Measurements from ENCODE around the gene FER.
A peak's percentile ranks its signal among the peaks of the same experiment; 100 is the strongest.
"Not testable (repeated sequence)": the region's sequence is repeated elsewhere in the genome, so short reads cannot be mapped to it uniquely, and the experiment has no call there.

Gene FER

GRCh38 chr5:108748401-108749127 lies 867 bp downstream of the FER start:
- DNase-seq, result peak; percentile 98

DNA sequence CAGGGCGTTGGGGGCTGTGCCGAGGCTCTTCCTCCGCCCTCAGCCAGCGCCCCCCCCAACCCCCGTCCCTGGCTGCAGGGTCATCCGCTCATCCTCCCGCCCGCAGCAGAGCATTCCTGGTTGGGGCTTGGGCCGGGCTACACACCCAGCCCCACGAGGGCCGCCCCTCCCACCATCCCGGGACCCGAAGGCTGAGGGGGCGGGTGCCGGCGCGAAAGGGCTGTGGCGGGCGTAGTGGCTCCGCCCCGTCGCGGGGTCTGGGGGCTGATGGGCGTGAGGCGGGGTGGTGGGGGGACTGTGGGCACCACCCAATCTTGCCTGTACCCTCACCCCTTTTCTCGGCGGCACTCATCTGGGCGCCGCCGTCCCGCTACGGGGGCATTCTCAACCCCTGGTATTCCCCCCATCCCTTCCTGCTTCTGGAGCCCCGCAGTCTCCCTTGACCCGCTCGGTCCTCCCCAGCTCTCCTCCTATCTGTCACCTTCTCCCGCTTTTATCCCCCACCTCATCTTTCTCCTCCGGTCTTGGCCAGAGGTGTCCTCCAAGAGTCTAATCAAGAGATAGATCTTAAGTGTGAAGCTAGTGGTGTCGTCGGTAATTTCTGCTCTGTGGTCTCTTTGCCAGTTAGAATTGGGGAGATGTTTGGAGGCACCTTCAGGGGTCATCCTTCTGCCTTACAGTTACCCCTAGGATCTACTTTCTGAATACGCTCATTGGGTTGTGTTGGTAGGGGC lies 1.6 kb downstream of the FER start:
- peak; percentile 34 for DNase-seq

GRCh38 chr5:108753331-108753730 lies 5.6 kb downstream of the FER start:
- DNase-seq, result no peak

DNA sequence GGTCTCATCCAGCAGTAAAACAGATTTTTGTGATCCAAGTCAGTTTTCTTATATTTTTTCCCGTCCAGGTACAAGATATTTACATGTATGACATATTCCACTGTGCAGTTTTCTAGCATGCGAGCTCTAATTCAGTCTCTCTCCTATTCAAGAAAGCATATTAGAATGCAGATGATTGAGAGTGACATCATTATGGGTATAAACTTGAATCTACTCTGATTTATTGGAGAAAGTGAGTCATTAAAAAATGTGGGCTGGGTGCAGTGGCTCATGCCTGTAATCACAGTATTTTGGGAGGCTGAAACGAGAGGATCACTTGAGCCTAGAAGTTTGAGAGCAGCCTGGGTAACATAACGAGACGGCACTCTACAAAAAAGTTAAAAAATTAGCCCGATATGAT lies 6.2 kb downstream of the FER start:
- no peak for DNase-seq

DNA sequence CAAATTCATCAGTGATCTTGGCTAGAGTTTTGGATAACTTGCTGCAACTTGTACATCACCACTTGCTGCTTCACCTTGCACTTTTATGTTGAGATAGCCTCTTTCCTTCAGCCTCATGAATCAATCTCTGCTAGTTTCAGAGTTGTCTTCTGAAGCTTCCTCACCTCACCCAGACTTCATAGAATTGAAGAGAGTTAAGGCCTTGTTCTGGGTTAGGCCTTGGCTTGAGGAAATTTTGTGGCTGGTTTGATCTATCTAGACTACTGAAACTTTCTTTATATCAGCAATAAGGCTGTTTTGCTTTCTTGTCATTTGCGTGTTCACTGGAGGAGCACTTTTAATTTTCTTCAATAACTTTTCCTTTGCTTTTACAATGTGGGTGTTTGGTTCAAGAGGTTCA lies 12.8 kb downstream of the FER start:
- DNase-seq, result no peak

GRCh38 chr5:108762660-108763059 lies 15.0 kb downstream of the FER start:
- peak; percentile 41 for DNase-seq

DNA sequence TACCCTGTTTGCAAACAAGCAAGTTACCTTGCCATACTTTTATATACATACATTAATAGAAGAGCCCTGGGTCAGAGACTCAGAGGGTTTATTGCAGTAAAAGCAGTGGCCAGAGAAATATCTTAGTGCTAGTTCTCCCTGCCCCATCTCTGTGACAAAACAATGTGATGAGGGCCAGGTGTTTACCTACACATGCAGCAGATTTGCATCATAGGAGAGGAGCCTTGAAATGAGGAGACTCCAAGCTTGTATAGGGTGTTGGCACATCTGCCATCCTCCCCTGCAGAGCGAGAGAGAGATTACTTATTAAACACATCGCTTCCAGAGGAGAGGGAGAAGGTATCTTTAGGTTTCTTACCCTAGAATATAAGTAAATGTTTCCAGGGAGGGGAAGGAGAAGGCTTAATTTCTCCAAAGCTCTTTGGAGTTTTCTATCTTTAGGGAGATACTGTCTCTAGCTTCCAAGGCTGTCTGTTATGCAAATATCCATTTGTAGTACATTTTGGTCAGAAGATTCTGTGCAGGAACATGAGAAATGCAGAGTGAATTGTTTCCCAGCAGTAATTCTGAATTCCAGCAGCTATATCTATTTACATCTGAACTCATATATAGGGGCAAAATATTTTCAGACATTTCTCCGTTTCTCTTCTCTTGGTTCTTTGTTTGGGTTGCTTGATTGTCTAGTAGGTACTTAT lies 15.7 kb downstream of the FER start:
- no peak for DNase-seq

GRCh38 chr5:108765647-108766046 lies 17.9 kb downstream of the FER start:
- DNase-seq, result no peak

DNA sequence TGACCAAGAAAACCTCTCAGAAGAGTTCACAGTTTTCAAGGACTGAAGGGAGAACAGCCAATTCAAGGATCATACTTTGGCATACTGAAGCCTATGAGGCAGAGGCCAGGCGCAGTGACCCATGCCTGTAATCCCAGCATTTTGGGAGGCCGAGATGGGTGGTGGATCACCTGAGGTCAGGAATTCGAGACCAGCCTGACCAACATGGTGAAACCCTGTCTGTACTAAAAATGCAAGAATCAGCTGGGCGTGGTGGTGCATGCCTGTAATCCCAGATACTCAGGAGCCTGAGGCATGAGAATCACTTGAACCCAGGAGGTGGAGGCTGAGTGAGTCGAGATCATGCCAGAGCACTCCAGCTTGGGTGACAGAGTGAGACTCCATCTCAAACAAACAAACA lies 19.2 kb downstream of the FER start:
- DNase-seq, result not testable (repeated sequence)

GRCh38 chr5:108769352-108769751 lies 21.7 kb downstream of the FER start:
- no peak for DNase-seq

DNA sequence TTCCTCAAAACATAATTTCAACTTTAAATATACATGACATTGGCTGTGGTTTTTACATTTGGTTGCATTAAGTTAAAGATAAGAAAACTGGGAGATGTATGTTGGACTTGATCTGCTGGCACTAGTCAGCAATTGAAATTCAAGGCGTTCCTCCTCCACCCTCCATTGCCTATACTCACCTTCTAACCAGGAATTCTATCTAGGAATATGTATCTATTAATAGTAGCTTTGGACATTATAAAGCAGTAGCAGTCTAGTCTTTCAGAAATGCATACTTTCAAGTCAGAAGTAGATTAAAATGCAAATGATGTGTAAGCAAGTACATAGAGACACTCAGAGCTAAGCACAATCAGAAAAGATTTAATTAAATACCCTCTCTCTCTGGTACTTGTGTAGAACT lies 24.9 kb downstream of the FER start:
- DNase-seq, result no peak

DNA sequence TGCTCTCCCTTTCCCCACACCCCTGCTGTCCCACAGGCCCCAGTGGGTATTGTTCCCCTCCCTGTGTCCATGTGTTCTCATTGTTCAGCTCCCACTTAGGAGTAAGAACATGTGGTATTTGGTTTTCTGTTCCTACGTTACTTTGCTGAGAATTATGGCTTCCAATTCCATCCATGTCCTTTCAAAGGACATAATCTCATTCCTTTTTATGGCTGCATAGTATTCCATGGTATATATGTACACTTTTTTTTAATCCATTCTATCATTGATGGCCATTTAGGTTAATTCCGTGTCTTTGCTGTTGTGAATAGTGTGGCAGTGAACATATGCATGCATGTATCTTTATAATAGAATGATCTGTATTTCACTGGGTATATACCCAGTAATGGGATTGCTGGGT lies 25.6 kb downstream of the FER start:
- DNase-seq, result no peak

DNA sequence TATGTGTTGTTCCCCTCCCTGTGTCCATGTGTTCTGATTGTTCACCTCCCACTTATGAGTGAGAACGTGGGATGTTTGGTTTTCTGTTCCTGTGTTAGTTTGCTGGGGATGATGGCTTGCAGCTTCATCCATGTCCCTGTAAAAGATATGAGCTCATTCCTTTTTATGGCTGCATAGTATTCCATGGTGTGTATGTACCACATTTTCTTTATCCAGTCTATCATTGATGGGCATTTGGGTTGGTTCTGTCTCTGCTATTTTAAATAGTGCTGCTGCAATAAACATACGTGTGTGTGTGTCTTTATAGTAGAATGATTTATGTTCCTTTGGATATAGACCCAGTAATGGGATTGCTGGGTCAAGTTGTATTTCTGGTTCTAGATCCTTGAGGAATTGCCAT lies 26.4 kb downstream of the FER start:
- not testable (repeated sequence) for DNase-seq

GRCh38 chr5:108777582-108777981 lies 29.9 kb downstream of the FER start:
- not testable (repeated sequence) for DNase-seq

- not testable (repeated sequence) for DNase-seq
Observed at GRCh38 chr5:108784577-108784976, 36.9 kb downstream of the FER start.

DNA sequence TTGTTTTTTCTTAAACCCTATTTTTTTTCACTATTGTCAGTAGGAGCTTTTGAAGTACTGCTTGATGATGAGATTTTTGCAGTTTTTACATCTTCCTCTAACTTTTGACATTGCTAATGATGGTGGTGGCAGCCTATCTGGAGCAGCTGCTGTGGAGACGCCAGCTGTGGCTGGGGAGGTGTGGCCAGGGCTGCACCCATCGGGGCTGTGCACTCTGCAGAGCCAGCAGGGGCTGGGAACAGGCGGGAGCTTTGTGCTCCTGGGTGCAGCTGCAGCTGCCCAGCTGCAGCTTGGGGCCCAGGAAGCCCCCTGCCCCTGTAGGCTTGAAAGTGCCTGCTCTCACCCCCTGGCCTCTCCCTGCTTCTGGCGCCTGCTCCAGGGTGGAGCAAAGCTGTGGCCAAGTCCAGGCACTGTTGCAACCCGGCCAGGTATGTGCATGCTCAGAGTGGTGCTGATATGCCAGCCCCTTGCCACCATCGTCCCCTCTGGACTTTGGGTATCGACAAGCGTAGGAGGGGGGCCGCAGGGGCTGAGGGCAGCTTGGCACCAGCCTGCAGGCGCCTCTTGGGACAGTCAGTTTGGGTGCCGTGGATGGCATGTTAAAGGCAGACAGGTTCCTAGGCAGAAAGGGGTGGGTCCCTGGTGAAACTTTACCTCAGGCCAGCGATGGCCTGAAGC lies 39.2 kb downstream of the FER start:
- DNase-seq, result no peak

DNA sequence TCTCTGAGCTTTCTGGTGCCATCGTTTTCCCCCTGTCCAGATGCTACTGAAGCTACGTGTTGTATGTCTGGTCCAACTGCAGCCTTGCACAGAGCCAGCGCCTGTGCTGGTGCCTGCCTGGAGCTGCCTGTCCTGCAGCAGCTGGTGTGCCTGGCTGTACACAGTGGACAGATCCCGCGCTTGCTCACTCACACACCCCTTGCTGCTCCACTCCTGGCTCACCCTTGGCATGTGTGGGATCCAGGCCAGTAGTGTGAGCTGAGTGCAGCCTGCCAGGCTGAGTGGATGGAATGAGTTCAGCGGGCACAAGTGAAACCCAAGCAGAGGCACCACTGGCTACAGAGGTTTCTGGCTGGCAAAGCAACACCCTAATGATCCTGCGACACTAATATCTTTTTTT lies 40.4 kb downstream of the FER start:
- DNase-seq, result no peak

- DNase-seq, result no peak
Observed at GRCh38 chr5:108793207-108793606, 45.5 kb downstream of the FER start.

DNA sequence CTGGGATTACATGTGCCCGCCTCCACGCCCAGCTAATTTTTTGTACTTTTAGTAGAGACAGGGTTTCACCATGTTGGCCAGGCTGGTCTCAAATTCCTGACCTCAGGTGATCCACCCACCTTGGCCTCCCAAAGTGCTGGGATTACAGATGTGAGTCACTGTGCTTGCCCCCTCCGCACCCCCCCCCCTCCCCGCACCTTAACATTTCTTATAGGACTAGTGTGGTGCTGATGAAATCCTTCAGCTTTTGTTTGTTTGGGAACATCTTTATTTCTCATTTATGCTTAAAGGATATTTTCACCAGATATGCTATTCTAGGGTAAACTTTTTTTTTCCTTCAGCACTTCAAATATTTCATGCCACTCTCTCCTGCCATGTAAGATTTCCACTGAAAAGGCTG lies 46.7 kb downstream of the FER start:
- DNase-seq, result not testable (repeated sequence)

GRCh38 chr5:108797396-108797795 lies 49.7 kb downstream of the FER start:
- DNase-seq, result no peak

- DNase-seq, result no peak
Observed at GRCh38 chr5:108797986-108798385, 50.3 kb downstream of the FER start.

DNA sequence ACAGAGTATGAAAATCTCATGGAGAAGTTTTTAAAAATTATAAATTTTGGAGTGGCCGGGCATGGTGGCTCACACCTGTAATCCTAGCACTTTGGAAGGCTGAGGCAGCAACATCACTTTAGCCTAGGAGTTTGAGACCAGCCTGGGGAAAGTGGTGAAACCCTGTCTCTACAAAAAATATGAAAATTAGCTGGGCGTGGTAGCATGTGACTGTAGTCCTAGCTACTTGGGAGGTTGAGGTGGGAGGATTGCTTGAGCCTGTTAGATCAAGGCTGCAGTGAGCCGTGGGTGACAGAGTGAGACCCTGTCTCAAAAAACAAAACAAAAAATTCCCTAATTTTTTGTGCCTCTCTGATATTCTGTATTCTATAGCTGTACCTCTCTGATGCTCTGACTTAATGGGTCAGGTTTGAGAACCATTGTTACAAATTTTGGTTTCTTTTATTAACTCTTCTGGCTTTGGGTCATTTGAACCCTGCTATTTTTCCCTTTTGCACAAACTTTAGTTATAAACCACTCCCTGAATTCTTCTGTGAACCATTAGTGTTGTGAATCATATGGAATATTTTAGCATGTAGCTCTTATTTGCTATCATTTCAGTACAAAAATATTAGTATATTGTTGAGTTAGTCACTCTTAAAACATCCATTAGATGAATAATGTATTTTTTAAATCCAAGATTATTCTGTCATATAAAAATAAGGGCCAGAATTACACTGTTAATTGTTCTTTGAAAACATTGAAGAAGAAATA lies 51.0 kb downstream of the FER start:
- no peak for DNase-seq

GRCh38 chr5:108801301-108801700 lies 53.6 kb downstream of the FER start:
- no peak for DNase-seq

Measured in hematopoietic multipotent progenitor cell treated with erythropoietin and hydrocortisone succinate and interleukin-3 and kit ligand, for 8 days (in vitro differentiated cells).